GM12873 (cell line): ENCODE measurements around the gene OVCH2.

Experiments
- CTCF ChIP-seq: IDR thresholded peaks from 2 replicates; pipeline ENCODE4 v1.5.1; 2012; ENCODE audit warnings: low read depth, mild to moderate bottlenecking, moderate library complexity, low read length, control low read depth; ENCODE audit not compliant: insufficient read depth; ENCODE audit errors: missing control alignments

OVCH2 gene

GRCh38 chr11:7706377-7706776, at the start of gene OVCH2:
Gene OVCH2 (minus strand): TSS chr11:7706477. CDS start chr11:7706394, 83 bp downstream.
- TF ChIP-seq CTCF, result no peak

GRCh38 chr11:7749456-7749855, 43.2 kb upstream of the OVCH2 start:
- TF ChIP-seq CTCF, result no peak

GRCh38 chr11:7714786-7715185, 8.5 kb upstream of the OVCH2 start:
- no peak for TF ChIP-seq CTCF

GRCh38 chr11:7703740-7704139, 2.5 kb downstream of the OVCH2 start:
- TF ChIP-seq CTCF, result no peak

GRCh38 chr11:7696424-7696823, 9.9 kb downstream of the OVCH2 start:
- TF ChIP-seq CTCF, result no peak

GRCh38 chr11:7694235-7694634, 12.0 kb downstream of the OVCH2 start:
- TF ChIP-seq CTCF, result no peak

- TF ChIP-seq CTCF, result no peak
These were observed 13.9 kb downstream of the OVCH2 start for GRCh38 chr11:7692426-7692825.

GRCh38 chr11:7691759-7692350, 14.4 kb downstream of the OVCH2 start:
- TF ChIP-seq CTCF, result no peak
